HCT116 (cell line): ENCODE data around the gene CHCHD5. TPM values are rescaled to one million over a fixed set of nuclear protein-coding genes. Genes with fewer than 3 reads are reported as not detected.

Experiments
- total RNA-seq: library from RNA; stranded (reverse); gene quantifications from one replicate; pipeline ENCODE4 v1.2.1, GENCODE V29; 2021; ENCODE audit not compliant: unreplicated experiment

CHCHD5 gene
- total RNA-seq, 1 experiment from 2014 or later, result 49.8 TPM

Other genes starting within 250 kb of the CHCHD5 start
- 11.0 TPM for gene RGPD8, start 151.0 kb upstream of the CHCHD5 start, total RNA-seq
- 58.7 TPM for gene TTL, start 102.5 kb upstream of the CHCHD5 start, total RNA-seq
- 57.7 TPM for gene POLR1B, start 42.1 kb upstream of the CHCHD5 start, total RNA-seq
- gene SLC20A1, start 61.3 kb downstream of the CHCHD5 start, total RNA-seq, result 154 TPM
- 0.22 TPM for gene NT5DC4, start 136.4 kb downstream of the CHCHD5 start, total RNA-seq
- 27.5 TPM for gene CKAP2L, start 180.0 kb downstream of the CHCHD5 start, total RNA-seq
- gene IL1A, start 199.9 kb downstream of the CHCHD5 start, total RNA-seq, result 0.10 TPM